B cell (primary cell): ENCODE data around the gene ACBD4.

ENCODE experiments used
- EZH2 ChIP-seq: IDR thresholded peaks from 2 replicates; pipeline ENCODE4 v1.6.1; 2012; ENCODE audit warnings: borderline replicate concordance, low read depth, mild to moderate bottlenecking, moderate library complexity, low read length; ENCODE audit not compliant: insufficient read depth, poor library complexity, severe bottlenecking
- TF ChIP-seq, protein P1 (sequence below): fragments of 200-600 bp; IDR thresholded peaks from one replicate; pipeline ENCODE4 v1.8.0; 2022; ENCODE audit warnings: antibody characterized with exemption, mild to moderate bottlenecking

DNA sequence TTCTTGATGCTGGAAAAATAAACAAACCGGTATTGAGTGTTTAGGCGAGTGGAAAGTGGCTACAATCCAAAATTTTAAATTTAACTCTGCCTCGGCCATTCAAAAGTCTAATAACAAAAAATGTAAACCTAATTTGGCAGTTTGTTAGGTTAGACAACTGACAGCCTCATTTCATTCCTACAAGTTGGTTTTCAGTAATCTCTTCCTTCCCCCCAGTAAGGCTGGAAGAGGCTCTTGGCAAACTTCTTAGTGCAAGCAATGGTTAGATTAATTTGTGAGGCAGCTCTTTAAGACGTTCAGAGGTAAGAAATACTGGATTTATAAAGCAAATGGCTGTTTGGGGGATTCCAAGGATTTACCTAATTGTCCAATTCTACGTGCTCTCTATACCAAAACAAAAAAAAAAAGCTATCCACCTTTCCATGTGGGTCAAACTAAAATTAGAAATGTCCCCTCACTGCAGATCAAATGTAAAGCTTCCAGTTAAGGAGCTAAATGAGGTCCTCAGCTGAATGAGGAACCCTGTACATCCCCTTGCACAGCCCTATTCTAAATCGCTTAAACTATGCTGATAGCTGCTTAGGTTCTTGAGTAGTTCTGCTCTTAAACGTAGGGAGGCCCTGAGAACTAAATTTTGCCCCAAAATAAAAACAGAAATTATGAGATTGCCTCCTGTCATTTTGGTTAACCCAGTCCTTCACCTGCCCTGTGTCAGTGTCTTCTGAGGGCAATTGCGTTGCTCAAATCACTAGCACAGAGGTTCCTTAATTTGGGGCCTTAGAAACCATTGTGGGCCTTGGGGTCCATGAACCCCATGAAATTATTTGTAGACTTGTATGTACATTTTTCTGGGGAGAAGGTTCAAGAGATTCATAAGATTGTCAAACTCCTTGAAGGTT is 15.7 kb downstream of the ACBD4 start:
- TF ChIP-seq, protein P1, sequence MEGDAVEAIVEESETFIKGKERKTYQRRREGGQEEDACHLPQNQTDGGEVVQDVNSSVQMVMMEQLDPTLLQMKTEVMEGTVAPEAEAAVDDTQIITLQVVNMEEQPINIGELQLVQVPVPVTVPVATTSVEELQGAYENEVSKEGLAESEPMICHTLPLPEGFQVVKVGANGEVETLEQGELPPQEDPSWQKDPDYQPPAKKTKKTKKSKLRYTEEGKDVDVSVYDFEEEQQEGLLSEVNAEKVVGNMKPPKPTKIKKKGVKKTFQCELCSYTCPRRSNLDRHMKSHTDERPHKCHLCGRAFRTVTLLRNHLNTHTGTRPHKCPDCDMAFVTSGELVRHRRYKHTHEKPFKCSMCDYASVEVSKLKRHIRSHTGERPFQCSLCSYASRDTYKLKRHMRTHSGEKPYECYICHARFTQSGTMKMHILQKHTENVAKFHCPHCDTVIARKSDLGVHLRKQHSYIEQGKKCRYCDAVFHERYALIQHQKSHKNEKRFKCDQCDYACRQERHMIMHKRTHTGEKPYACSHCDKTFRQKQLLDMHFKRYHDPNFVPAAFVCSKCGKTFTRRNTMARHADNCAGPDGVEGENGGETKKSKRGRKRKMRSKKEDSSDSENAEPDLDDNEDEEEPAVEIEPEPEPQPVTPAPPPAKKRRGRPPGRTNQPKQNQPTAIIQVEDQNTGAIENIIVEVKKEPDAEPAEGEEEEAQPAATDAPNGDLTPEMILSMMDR = no peak
- TF ChIP-seq EZH2 = no peak
